Measurements from ENCODE around the gene DAG1.

DNA sequence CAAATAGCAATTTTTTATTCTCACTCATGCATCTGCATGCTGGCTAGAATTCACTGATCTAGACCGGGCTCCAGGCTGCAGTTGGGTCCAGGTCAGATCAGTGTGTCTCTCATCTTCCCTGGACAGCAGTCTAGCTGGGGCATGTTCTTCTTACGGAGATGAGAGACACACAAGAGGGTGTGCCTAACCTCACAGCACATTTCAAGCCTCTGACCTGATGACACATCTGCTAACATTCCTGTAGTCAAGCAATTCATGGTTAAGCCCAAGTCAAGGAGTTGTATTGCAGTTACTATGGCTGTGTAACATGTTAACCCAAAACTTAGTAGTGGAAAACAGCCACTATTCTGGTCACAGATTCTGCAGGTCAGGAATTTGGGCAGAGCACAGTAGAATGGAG is 97.3 kb downstream of the DAG1 start:
- TF ChIP-seq POLR2AphosphoS5 (IDR thresholded peaks at IDR 0.05; ENCODE audit: low read depth, low read length) (no peak), POLR2A (IDR thresholded peaks at IDR 0.05; ENCODE audit: low read depth, low read length) (no peak), SPI1 (IDR thresholded peaks at IDR 0.05; ENCODE audit: low read depth, low read length) (no peak), TAF1 (IDR thresholded peaks at IDR 0.05; ENCODE audit: low read depth, low read length) (no peak), PAX5 (IDR thresholded peaks at IDR 0.05; ENCODE audit: insufficient read depth, low read length, severe bottlenecking) (no peak), POU2F2 (IDR thresholded peaks at IDR 0.05; ENCODE audit: low read depth, low read length) (no peak)
